HepG2 (cell line): Measurements from ENCODE around the gene AS3MT. TPM values are rescaled to one million over a fixed set of nuclear protein-coding genes. Genes with fewer than 3 reads are reported as not detected.

Source experiments
- AKNA ChIP-seq: sonication (generic); formaldehyde crosslinking; IDR thresholded peaks from 2 replicates; pipeline ENCODE4 v1.4.0; 2020; ENCODE audit warnings: missing genetic modification reagents, borderline replicate concordance
- ARID4A ChIP-seq: sonication (generic); formaldehyde crosslinking; IDR thresholded peaks from 2 replicates; pipeline ENCODE4 v1.5.0; 2020; ENCODE audit warnings: mild to moderate bottlenecking, missing genetic modification reagents, borderline replicate concordance
- CAMTA2 ChIP-seq: sonication (generic); formaldehyde crosslinking; IDR thresholded peaks from 2 replicates; pipeline ENCODE4 v1.4.0; 2020; ENCODE audit warnings: mild to moderate bottlenecking, missing genetic modification reagents, borderline replicate concordance
- HIVEP1 ChIP-seq: sonication (generic); formaldehyde crosslinking; IDR thresholded peaks from 2 replicates; pipeline ENCODE4 v1.4.0; 2020; ENCODE audit warnings: mild to moderate bottlenecking, missing genetic modification reagents
- LCORL ChIP-seq, 2 experiments: fragments of 450-650 bp in 1 of 2; sonication (generic) in 1 of 2; formaldehyde crosslinking in 1 of 2; IDR thresholded peaks; 2 replicates each; pipeline versions ENCODE4 v1.5.0 to v1.6.1; 2017 to 2020; ENCODE audit warnings: antibody characterized with exemption in 1 of 2, missing genetic modification reagents in 1 of 2
- NR1H2 ChIP-seq: sonication (generic); formaldehyde crosslinking; IDR thresholded peaks from 2 replicates; pipeline ENCODE4 v1.8.1; 2022; ENCODE audit warnings: low read depth, missing genetic modification reagents, borderline replicate concordance
- RCOR2 ChIP-seq: IDR thresholded peaks from 2 replicates; pipeline ENCODE4 v1.6.1; 2016; ENCODE audit warnings: missing biosample characterization, missing genetic modification reagents
- TAF1 ChIP-seq: sonication (generic); formaldehyde crosslinking; IDR thresholded peaks from 2 replicates; pipeline ENCODE4 v1.4.0; 2020; ENCODE audit warnings: missing genetic modification reagents
- ZBTB8A ChIP-seq: sonication (generic); formaldehyde crosslinking; IDR thresholded peaks from 2 replicates; pipeline ENCODE4 v1.4.0; 2020; ENCODE audit warnings: mild to moderate bottlenecking, low read depth, missing genetic modification reagents, borderline replicate concordance
- ZNF30 ChIP-seq: sonication (generic); formaldehyde crosslinking; IDR thresholded peaks from 2 replicates; pipeline ENCODE4 v1.5.0; 2020; ENCODE audit warnings: mild to moderate bottlenecking, missing genetic modification reagents
- ZNF451 ChIP-seq: sonication (generic); formaldehyde crosslinking; IDR thresholded peaks from 2 replicates; pipeline ENCODE4 v1.5.0; 2020; ENCODE audit warnings: mild to moderate bottlenecking, missing genetic modification reagents
- ZNF790 ChIP-seq: sonication (generic); formaldehyde crosslinking; IDR thresholded peaks from 2 replicates; pipeline ENCODE4 v1.8.0; 2022; ENCODE audit warnings: missing genetic modification reagents, mild to moderate bottlenecking, borderline replicate concordance
- polyA plus RNA-seq, 8 experiments: library from polyadenylated mRNA; depleted of rRNA in 3 of 8; stranded (reverse) in 7 of 8; unstranded in 1 of 8; fragments of >200 nt; fragmentation: Illumina TruSeq in 4 of 8; extraction: Trizol in 4 of 8; gene quantifications; 2 replicates each; pipeline versions ENCODE4 v1.2.1 to v1.2.3, GENCODE V29; 2011 to 2016; ENCODE audit warnings: low read depth in 4 of 8, missing spikeins in 1 of 8, mixed read lengths in 1 of 8; ENCODE audit not compliant: insufficient read depth in 1 of 8
- total RNA-seq, 5 experiments: library from RNA; depleted of rRNA; stranded (reverse); fragments of >200 nt; fragmentation: Illumina TruSeq; extraction: Trizol; gene quantifications; 2 replicates each; pipeline ENCODE4 v1.2.3, GENCODE V29; 2016; ENCODE audit warnings: low read depth in 1 of 5
- TF ChIP-seq, protein P1 (sequence below): sonication (generic); formaldehyde crosslinking; IDR thresholded peaks from 2 replicates; pipeline ENCODE4 v1.5.1; 2020; ENCODE audit warnings: missing genetic modification reagents, mild to moderate bottlenecking, borderline replicate concordance
- TF ChIP-seq, protein P2 (sequence below): sonication (generic); formaldehyde crosslinking; IDR thresholded peaks from 2 replicates; pipeline ENCODE4 v1.8.1; 2023; ENCODE audit warnings: mild to moderate bottlenecking, missing genetic modification reagents, borderline replicate concordance

Gene AS3MT
- total and polyA plus RNA-seq, 2 of the 13 experiments (the other 11 are each of a cell fraction or from before 2014, with no cell fraction given), result 8.7 to 17.4 TPM

- peak; percentile 41; the same call in 1 of the 2 replicates for TF ChIP-seq ARID4A (CRISPR knock-in tag)
- TF ChIP-seq ZNF790 (CRISPR knock-in tag), result peak; percentile 19; the same call in 1 of the 2 replicates
- TF ChIP-seq LCORL (IDR thresholded peaks at IDR 0.05), result no peak
- TF ChIP-seq LCORL (CRISPR knock-in tag; IDR thresholded peaks at IDR 0.05), result no peak; the same call in 1 of the 2 replicates
- no peak for TF ChIP-seq CAMTA2
- TF ChIP-seq, protein P1, sequence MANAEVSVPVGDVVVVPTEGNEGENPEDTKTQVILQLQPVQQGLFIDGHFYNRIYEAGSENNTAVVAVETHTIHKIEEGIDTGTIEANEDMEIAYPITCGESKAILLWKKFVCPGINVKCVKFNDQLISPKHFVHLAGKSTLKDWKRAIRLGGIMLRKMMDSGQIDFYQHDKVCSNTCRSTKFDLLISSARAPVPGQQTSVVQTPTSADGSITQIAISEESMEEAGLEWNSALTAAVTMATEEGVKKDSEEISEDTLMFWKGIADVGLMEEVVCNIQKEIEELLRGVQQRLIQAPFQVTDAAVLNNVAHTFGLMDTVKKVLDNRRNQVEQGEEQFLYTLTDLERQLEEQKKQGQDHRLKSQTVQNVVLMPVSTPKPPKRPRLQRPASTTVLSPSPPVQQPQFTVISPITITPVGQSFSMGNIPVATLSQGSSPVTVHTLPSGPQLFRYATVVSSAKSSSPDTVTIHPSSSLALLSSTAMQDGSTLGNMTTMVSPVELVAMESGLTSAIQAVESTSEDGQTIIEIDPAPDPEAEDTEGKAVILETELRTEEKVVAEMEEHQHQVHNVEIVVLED (CRISPR knock-in tag), result 0 out of 2 replicates have a peak, but pooled peaks have one; percentile 19
- peak; percentile 70; the same call in 1 of the 2 replicates for TF ChIP-seq NR1H2 (CRISPR knock-in tag)
- no peak for TF ChIP-seq RCOR2 (CRISPR knock-in tag)
- no peak for TF ChIP-seq AKNA
- TF ChIP-seq ZBTB8A (CRISPR knock-in tag), result no peak
- TF ChIP-seq ZNF451, result peak; percentile 71; the same call in 1 of the 2 replicates
- peak; percentile 16; the same call in 1 of the 2 replicates for TF ChIP-seq TAF1
- TF ChIP-seq, protein P2, sequence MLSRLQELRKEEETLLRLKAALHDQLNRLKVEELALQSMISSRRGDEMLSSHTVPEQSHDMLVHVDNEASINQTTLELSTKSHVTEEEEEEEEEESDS (CRISPR knock-in tag), result no peak
- peak; percentile 63; the same call in 1 of the 2 replicates for TF ChIP-seq ZNF30 (CRISPR knock-in tag)
- peak; percentile 66; the same call in 1 of the 2 replicates for TF ChIP-seq HIVEP1 (CRISPR knock-in tag)
Measured at GRCh38 chr10:102919246-102919959, 50.1 kb downstream of the AS3MT start (continued).
